Activated CD4-positive, alpha-beta T cell treated with anti-CD3 and anti-CD28 coated beads, Interleukin-2, amount 10 ng/mL, durations not matched to agents 24 days and 14 days (primary cell): ENCODE data around the gene CCNY. TPM values are rescaled to one million over a fixed set of nuclear protein-coding genes. Genes with fewer than 3 reads are reported as not detected.

Experiments
- DNase-seq: peaks from one replicate; pipeline ENCODE4 v3.0.0; 2022
- H3K27ac Mint-ChIP-seq: one replicate; pipeline ENCODE4 v1.8.0; 2022; ENCODE audit warnings: mild to moderate bottlenecking, mixed read lengths
- H3K27me3 Mint-ChIP-seq: one replicate; pipeline ENCODE4 v1.8.0; 2022; ENCODE audit warnings: mixed read lengths
- H3K36me3 Mint-ChIP-seq: one replicate; pipeline ENCODE4 v1.8.0; 2022; ENCODE audit warnings: low read depth, mild to moderate bottlenecking, mixed read lengths
- H3K4me1 Mint-ChIP-seq: one replicate; pipeline ENCODE4 v1.8.0; 2021; ENCODE audit warnings: mixed read lengths
- H3K4me3 Mint-ChIP-seq: one replicate; pipeline ENCODE4 v1.8.0; 2022; ENCODE audit warnings: mild to moderate bottlenecking, moderate library complexity, mixed read lengths
- H3K9me3 Mint-ChIP-seq: one replicate; pipeline ENCODE4 v1.8.0; 2021; ENCODE audit warnings: mixed read lengths
- intact Hi-C: fragments of 100-400 bp; cut with micrococcal nuclease; formaldehyde crosslinking; loops from one replicate; pipeline ENCODE4 v1.15.1; 2023
- total RNA-seq: library from RNA; stranded (reverse); gene quantifications from 2 replicates; pipeline ENCODE4 v1.2.3, GENCODE V29; 2022

The CCNY gene
- total RNA-seq, 1 donor from 2014 or later = 58.8 TPM

- H3K27ac Mint-ChIP-seq = no peak overlapping the region
- peaks cover 4% of the 10 kb centered on the region for H3K36me3 Mint-ChIP-seq
- peaks cover 25% of the 10 kb centered on the region for H3K4me1 Mint-ChIP-seq
- H3K27me3 Mint-ChIP-seq = no peaks in the 10 kb centered on the region
- no peak for DNase-seq
- intact Hi-C loops = no loop called here
- H3K9me3 Mint-ChIP-seq = peaks cover 15% of the 10 kb centered on the region
- H3K4me3 Mint-ChIP-seq = no peak overlapping the region
These were observed 52.4 kb downstream of the CCNY start for GRCh38 chr10:35388682-35389081.

- Mint-ChIP-seq H3K27ac (no peak overlapping the region), H3K9me3 (peaks cover 15% of the 10 kb centered on the region), H3K27me3 (no peaks in the 10 kb centered on the region), H3K4me1 (peaks cover 25% of the 10 kb centered on the region), H3K36me3 (peaks cover 4% of the 10 kb centered on the region), H3K4me3 (no peak overlapping the region)
- intact Hi-C loops = no loop called here
- DNase-seq = no peak
These were observed 54.0 kb downstream of the CCNY start for GRCh38 chr10:35390161-35390840.

- Mint-ChIP-seq H3K27me3 (no peaks in the 10 kb centered on the region), H3K4me3 (no peak overlapping the region), H3K27ac (no peak overlapping the region), H3K9me3 (peaks cover 15% of the 10 kb centered on the region), H3K36me3 (peaks cover 4% of the 10 kb centered on the region), H3K4me1 (peaks cover 23% of the 10 kb centered on the region)
- intact Hi-C loops = no loop called here
- no peak for DNase-seq
These were observed 54.5 kb downstream of the CCNY start for GRCh38 chr10:35390843-35391152.

GRCh38 chr10:35391153-35391953, 55.0 kb downstream of the CCNY start:
- no peak overlapping the region for H3K27ac Mint-ChIP-seq
- no peak for DNase-seq
- peaks cover 22% of the 10 kb centered on the region for H3K4me1 Mint-ChIP-seq
- intact Hi-C loops = no loop called here
- H3K36me3 Mint-ChIP-seq = peaks cover 3% of the 10 kb centered on the region
- peaks cover 15% of the 10 kb centered on the region for H3K9me3 Mint-ChIP-seq
- H3K27me3 Mint-ChIP-seq = no peaks in the 10 kb centered on the region
- H3K4me3 Mint-ChIP-seq = no peak overlapping the region

GRCh38 chr10:35391954-35392262, 55.6 kb downstream of the CCNY start:
- intact Hi-C loops = no loop called here
- Mint-ChIP-seq H3K9me3 (peaks cover 15% of the 10 kb centered on the region), H3K27ac (no peak overlapping the region), H3K4me3 (no peak overlapping the region), H3K36me3 (peaks cover 3% of the 10 kb centered on the region), H3K4me1 (peaks cover 18% of the 10 kb centered on the region), H3K27me3 (no peaks in the 10 kb centered on the region)
- no peak for DNase-seq

- H3K4me3 Mint-ChIP-seq = no peak overlapping the region
- H3K9me3 Mint-ChIP-seq = peaks cover 15% of the 10 kb centered on the region
- no peak overlapping the region for H3K27ac Mint-ChIP-seq
- no peak for DNase-seq
- H3K36me3 Mint-ChIP-seq = peaks cover 3% of the 10 kb centered on the region
- peaks cover 12% of the 10 kb centered on the region for H3K4me1 Mint-ChIP-seq
- intact Hi-C loops = no loop called here
- H3K27me3 Mint-ChIP-seq = no peaks in the 10 kb centered on the region
These were observed 56.3 kb downstream of the CCNY start for GRCh38 chr10:35392482-35393228.

- Mint-ChIP-seq H3K27ac (no peak overlapping the region), H3K4me1 (peaks cover 8% of the 10 kb centered on the region), H3K9me3 (peaks cover 15% of the 10 kb centered on the region), H3K4me3 (no peak overlapping the region), H3K36me3 (peaks cover 3% of the 10 kb centered on the region), H3K27me3 (no peaks in the 10 kb centered on the region)
- no peak for DNase-seq
- intact Hi-C loops = no loop called here
These were observed 58.1 kb downstream of the CCNY start for GRCh38 chr10:35394411-35394851.

- H3K4me3 Mint-ChIP-seq = no peak overlapping the region
- peaks cover 15% of the 10 kb centered on the region for H3K9me3 Mint-ChIP-seq
- peaks cover 11% of the 10 kb centered on the region for H3K4me1 Mint-ChIP-seq
- no peaks in the 10 kb centered on the region for H3K27me3 Mint-ChIP-seq
- H3K36me3 Mint-ChIP-seq = peaks cover 3% of the 10 kb centered on the region
- intact Hi-C loops = no loop called here
- no peak for DNase-seq
- H3K27ac Mint-ChIP-seq = no peak overlapping the region
These were observed 58.6 kb downstream of the CCNY start for GRCh38 chr10:35394934-35395333.

- DNase-seq = no peak
- H3K27ac Mint-ChIP-seq = no peak overlapping the region
- peaks cover under 1% of the 10 kb centered on the region for H3K36me3 Mint-ChIP-seq
- peaks cover 6% of the 10 kb centered on the region for H3K4me1 Mint-ChIP-seq
- no peaks in the 10 kb centered on the region for H3K27me3 Mint-ChIP-seq
- intact Hi-C loops = no loop called here
- H3K9me3 Mint-ChIP-seq = peaks cover under 1% of the 10 kb centered on the region
- H3K4me3 Mint-ChIP-seq = no peak overlapping the region
These were observed 60.5 kb downstream of the CCNY start for GRCh38 chr10:35396560-35397434.

GRCh38 chr10:35397953-35398352, 61.6 kb downstream of the CCNY start:
- Mint-ChIP-seq H3K36me3 (no peaks in the 10 kb centered on the region), H3K27me3 (no peaks in the 10 kb centered on the region), H3K4me1 (peaks cover 6% of the 10 kb centered on the region), H3K4me3 (no peak overlapping the region), H3K9me3 (no peaks in the 10 kb centered on the region), H3K27ac (no peak overlapping the region)
- no peak for DNase-seq
- intact Hi-C loops = no loop called here

- H3K27ac Mint-ChIP-seq = no peak overlapping the region
- no peaks in the 10 kb centered on the region for H3K9me3 Mint-ChIP-seq
- H3K4me3 Mint-ChIP-seq = no peak overlapping the region
- intact Hi-C loops = no loop called here
- no peaks in the 10 kb centered on the region for H3K27me3 Mint-ChIP-seq
- no peaks in the 10 kb centered on the region for H3K36me3 Mint-ChIP-seq
- peaks cover 6% of the 10 kb centered on the region for H3K4me1 Mint-ChIP-seq
- DNase-seq = no peak
These were observed 62.0 kb downstream of the CCNY start for GRCh38 chr10:35398355-35398754.

GRCh38 chr10:35398908-35399307, 62.6 kb downstream of the CCNY start:
- no peaks in the 10 kb centered on the region for H3K36me3 Mint-ChIP-seq
- peaks cover 6% of the 10 kb centered on the region for H3K4me1 Mint-ChIP-seq
- H3K9me3 Mint-ChIP-seq = no peaks in the 10 kb centered on the region
- no peak for DNase-seq
- H3K27ac Mint-ChIP-seq = no peak overlapping the region
- H3K27me3 Mint-ChIP-seq = no peaks in the 10 kb centered on the region
- no peak overlapping the region for H3K4me3 Mint-ChIP-seq
- intact Hi-C loops = no loop called here

- Mint-ChIP-seq H3K4me1 (peaks cover 6% of the 10 kb centered on the region), H3K9me3 (no peaks in the 10 kb centered on the region), H3K27me3 (no peaks in the 10 kb centered on the region), H3K27ac (no peak overlapping the region), H3K36me3 (no peaks in the 10 kb centered on the region), H3K4me3 (no peak overlapping the region)
- no peak for DNase-seq
- intact Hi-C loops = no loop called here
These were observed 63.2 kb downstream of the CCNY start for GRCh38 chr10:35399414-35400009.
